GM12801 (cell line): ENCODE results near the gene LRRC34.

Experiments used
- CTCF ChIP-seq: IDR thresholded peaks from one replicate; pipeline ENCODE4 v1.5.1; 2011; ENCODE audit warnings: control low read depth; ENCODE audit not compliant: insufficient read length; ENCODE audit errors: extremely low read depth

The LRRC34 gene

DNA sequence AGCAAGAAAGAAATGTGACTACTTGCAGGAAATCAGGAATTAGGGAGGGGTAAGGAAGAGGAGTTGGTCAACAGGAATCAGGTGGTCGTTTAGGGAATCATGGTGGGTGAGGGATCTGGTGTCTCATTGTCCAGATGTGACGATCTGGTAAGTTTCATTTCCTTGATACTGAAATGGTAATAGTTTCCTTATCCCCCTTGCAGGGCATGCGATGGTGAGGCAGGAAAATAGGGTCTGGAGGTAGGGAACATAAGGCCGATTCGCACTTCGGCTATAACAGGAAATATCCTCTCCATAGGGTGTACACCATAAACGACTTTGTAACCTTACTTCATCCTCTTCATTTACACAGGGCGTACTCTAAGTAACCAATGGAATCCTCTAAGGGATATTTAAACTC is 574 bp upstream of the LRRC34 start:
- no peak for TF ChIP-seq CTCF

DNA sequence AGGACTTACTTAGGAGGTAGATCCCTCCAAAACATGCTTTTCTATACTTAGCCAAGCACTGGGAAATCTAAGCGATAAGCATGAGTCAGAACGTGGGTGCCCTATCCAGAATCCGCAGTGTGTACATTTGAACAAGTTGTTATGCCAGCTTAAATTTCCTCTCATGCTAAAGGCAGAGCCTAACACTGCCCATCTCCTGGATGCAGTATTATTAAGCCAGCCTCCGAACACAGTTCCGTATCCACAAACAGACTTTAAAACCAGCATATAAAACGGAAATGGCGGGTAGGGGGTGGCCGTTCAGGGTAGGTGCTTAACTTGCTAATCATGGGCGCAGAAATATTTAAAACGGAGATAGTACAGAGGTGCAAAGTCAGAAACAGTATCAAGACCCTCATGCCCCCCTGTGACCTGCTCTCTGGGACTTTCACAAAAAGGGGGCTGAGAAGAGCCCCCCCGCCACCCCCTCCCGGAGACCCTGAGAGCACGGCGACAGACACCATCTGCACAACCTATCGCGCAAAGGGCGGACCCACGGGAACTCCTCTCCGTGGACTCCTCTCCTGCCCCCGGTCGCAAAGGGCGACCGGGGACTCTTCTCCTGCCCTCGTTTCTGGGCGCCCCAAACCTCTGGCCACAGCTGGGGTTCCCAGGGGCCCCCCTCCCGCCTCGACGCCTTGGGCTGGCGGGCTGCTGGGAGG is 923 bp downstream of the LRRC34 start:
- TF ChIP-seq CTCF: no peak

DNA sequence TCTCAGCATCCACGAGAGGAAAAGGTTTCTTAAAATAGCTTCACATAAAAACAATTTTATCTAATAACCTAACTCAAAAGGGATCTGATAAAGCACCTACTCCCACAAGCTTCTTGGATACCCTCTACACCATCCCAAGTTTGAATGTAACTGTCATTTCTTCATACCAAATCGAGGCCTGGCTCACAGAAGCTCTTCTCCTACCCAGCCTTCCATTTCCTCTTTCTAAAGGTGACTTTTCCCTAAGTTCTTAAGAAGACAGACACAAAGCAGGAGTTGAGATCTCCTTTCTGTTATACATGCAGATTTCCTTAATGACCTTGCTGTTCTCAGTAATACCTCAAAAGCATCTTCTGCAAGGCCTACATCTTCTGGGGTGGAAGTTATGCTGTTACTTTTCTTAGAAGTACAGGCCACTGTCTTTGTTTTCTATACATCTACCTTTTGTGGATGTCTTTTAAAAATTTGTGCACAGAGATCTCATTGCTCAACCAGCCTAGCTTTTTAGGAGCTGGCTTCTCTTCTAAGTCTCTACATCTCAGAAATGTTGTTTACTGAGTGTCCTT is 3.4 kb downstream of the LRRC34 start:
- TF ChIP-seq CTCF: no peak

- TF ChIP-seq CTCF: no peak
These were observed 8.0 kb downstream of the LRRC34 start for GRCh38 chr3:169804681-169805080.

- no peak for TF ChIP-seq CTCF
These were observed 20.3 kb downstream of the LRRC34 start for GRCh38 chr3:169792359-169792758.

DNA sequence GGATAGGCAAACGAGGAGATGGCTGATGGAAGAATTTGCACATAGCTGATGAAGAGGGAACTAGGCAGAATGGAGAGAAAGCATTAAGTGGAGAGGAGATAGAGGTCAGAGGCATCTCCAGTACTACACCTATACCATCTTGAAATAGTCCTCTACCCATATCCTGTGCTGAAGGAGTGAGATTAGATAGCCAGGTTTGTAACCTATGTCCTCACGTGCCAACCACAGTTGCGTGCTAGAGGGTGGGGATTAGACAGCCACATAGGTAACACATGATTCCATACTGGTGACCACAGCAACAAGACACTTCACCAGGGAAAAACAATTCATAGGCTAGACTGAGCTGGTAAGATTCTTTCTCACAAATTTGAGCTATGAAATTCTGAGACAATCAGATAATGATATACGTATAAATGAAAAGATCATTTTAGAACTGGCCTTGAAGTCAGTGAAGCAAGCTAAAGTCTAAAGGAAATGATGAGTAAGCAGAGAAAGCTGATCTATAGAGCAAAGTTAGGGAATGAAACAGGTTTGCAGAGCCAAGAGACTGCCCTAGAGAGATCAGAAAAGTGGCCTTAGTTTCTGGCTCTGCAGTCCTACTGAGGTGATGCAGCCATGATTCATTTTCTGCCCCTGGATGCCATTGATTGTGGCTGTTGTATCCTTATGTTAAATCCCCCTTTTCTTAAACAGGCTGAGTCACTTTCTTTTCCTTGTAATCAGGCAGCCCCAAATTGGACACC is 21.8 kb downstream of the LRRC34 start:
- TF ChIP-seq CTCF: no peak

DNA sequence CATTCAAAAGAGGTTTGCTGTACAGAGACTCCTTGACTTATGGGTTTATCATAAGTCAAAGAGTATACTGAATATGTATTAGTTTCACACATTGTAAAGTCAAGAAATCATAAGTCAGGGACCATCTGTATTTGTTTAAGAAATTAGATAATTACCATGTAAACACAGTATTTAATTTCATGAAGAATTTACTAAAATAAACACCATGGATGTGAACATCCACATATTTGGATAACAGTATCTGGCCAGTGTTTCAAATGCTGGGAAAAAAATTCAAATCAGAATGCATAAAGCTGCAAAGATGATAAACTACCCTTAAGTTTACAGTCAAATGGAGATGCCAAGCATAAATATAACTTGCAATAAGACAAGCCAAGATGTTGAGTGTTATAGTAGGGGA is 22.5 kb downstream of the LRRC34 start:
- no peak for TF ChIP-seq CTCF
